ENCODE measurements around the gene IL1RAPL1. TPM values are rescaled to one million over a fixed set of nuclear protein-coding genes. Genes with fewer than 3 reads are reported as not detected.

IL1RAPL1 gene
- polyA plus RNA-seq, 1 of the 3 experiments (the other 2 are of a cell fraction) = 2.8 TPM

DNA sequence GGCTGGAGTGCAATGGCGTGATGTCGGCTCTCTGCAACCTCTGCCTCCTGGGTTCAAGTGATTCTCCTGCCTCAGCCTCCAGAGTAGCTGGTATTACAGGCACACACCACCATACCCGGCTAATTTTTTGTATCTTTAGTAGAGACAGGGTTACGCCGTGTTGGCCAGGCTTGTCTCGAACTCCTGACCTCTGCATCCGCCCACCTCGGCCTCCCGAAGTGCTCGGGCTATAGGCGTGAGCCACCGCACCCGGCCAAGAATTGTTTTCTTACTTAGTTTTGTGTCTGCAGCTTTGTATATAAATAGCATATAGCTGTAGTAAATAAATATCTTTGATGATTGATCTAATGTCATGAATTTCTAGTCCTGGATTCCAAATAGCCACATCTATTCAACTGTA lies 81.1 kb downstream of the IL1RAPL1 start:
- no peaks in the 10 kb centered on the region for H3K9me3 ChIP-seq
- DNase-seq = no peak
- H3K9ac ChIP-seq = no peak overlapping the region
- no peaks in the 10 kb centered on the region for H3K9me2 ChIP-seq
- no peaks in the 10 kb centered on the region for H3K36me3 ChIP-seq (replicated peaks in 1 of 2; ENCODE audit: control insufficient read depth in 1 of 2, insufficient read depth in 2 of 2, low read length in 1 of 2)
- H3K27me3 ChIP-seq (ENCODE audit: insufficient read depth) = no peaks in the 10 kb centered on the region; the same call in 1 of the 2 replicates
- H3K4me3 ChIP-seq (ENCODE audit: low read depth in 2 of 2, low read length in 1 of 2) = no peak overlapping the region
- no peaks in the 10 kb centered on the region for H3K79me2 ChIP-seq (ENCODE audit: insufficient read depth)
- CTCF ChIA-PET = no interaction called here
- WGBS (ENCODE audit: low lambda C conversion rate) = 21% methylated on average over 13 of the region's 13 CpGs
- TF ChIP-seq, protein P1, sequence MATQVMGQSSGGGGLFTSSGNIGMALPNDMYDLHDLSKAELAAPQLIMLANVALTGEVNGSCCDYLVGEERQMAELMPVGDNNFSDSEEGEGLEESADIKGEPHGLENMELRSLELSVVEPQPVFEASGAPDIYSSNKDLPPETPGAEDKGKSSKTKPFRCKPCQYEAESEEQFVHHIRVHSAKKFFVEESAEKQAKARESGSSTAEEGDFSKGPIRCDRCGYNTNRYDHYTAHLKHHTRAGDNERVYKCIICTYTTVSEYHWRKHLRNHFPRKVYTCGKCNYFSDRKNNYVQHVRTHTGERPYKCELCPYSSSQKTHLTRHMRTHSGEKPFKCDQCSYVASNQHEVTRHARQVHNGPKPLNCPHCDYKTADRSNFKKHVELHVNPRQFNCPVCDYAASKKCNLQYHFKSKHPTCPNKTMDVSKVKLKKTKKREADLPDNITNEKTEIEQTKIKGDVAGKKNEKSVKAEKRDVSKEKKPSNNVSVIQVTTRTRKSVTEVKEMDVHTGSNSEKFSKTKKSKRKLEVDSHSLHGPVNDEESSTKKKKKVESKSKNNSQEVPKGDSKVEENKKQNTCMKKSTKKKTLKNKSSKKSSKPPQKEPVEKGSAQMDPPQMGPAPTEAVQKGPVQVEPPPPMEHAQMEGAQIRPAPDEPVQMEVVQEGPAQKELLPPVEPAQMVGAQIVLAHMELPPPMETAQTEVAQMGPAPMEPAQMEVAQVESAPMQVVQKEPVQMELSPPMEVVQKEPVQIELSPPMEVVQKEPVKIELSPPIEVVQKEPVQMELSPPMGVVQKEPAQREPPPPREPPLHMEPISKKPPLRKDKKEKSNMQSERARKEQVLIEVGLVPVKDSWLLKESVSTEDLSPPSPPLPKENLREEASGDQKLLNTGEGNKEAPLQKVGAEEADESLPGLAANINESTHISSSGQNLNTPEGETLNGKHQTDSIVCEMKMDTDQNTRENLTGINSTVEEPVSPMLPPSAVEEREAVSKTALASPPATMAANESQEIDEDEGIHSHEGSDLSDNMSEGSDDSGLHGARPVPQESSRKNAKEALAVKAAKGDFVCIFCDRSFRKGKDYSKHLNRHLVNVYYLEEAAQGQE (IDR thresholded peaks at IDR 0.05; ENCODE audit: low read depth, low read length) = no peak
- TF ChIP-seq RCOR1 (IDR thresholded peaks at IDR 0.05; ENCODE audit: low read length) (no peak), GATA2 (CRISPR knock-in tag; IDR thresholded peaks at IDR 0.05) (no peak), NRF1 (IDR thresholded peaks at IDR 0.05; ENCODE audit: low read depth, low read length) (no peak), TAF1 (IDR thresholded peaks at IDR 0.05; ENCODE audit: borderline replicate concordance, low read depth, low read length) (no peak), USF1 (IDR thresholded peaks at IDR 0.05; ENCODE audit: borderline replicate concordance, low read depth) (no peak), FOXJ3 (CRISPR knock-in tag; IDR thresholded peaks at IDR 0.05) (no peak), POLR2AphosphoS5 (IDR thresholded peaks at IDR 0.05; ENCODE audit: low read depth, low read length) (no peak), RFX5 (IDR thresholded peaks at IDR 0.05; ENCODE audit: low read length) (no peak), JUND (IDR thresholded peaks at IDR 0.05) (no peak), RAD21 (IDR thresholded peaks at IDR 0.05; ENCODE audit: low read length) (no peak), USF2 (IDR thresholded peaks at IDR 0.05; ENCODE audit: borderline replicate concordance, low read depth, low read length) (no peak), RXRA (IDR thresholded peaks at IDR 0.05; ENCODE audit: borderline replicate concordance, low read depth) (no peak), TEAD4 (IDR thresholded peaks at IDR 0.05; ENCODE audit: borderline replicate concordance, insufficient read depth) (no peak)
- TF ChIP-seq, protein P2, sequence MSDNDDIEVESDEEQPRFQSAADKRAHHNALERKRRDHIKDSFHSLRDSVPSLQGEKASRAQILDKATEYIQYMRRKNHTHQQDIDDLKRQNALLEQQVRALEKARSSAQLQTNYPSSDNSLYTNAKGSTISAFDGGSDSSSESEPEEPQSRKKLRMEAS (IDR thresholded peaks at IDR 0.05; ENCODE audit: low read depth) = no peak
- H4K20me1 ChIP-seq (ENCODE audit: insufficient read depth) = no peaks in the 10 kb centered on the region
- no peaks in the 10 kb centered on the region for H3K4me1 ChIP-seq (ENCODE audit: control insufficient read depth in 1 of 2, insufficient read depth in 2 of 2, low read depth in 1 of 2, low read length in 1 of 2)
- H3K27ac ChIP-seq (ENCODE audit: low read depth in 2 of 2, low read length in 1 of 2) = no peak overlapping the region
- H2AFZ ChIP-seq (ENCODE audit: low read depth) = no peak overlapping the region
- POLR2A ChIA-PET = no interaction called here
- no peak overlapping the region for H3K4me2 ChIP-seq
- no peaks in the 10 kb centered on the region for H3F3A ChIP-seq (replicated peaks; ENCODE audit: insufficient read depth)

All from SK-N-SH (cell line).